B cell (primary cell): ENCODE data around the gene TAF10. TPM values are rescaled to one million over a fixed set of nuclear protein-coding genes. Genes with fewer than 3 reads are reported as not detected.

Experiments used
- ATAC-seq: fragments of 200-7000 bp; cut with Tn5 transposase; one replicate; pipeline ENCODE4 v1.10.0; 2021; ENCODE audit warnings: low read depth, mild to moderate bottlenecking, moderate number of reproducible peaks, moderate library complexity
- CTCF ChIA-PET: fragments of 350-600 bp; sonication (Branson Sonifier 250); formaldehyde crosslinking; loops from one replicate; lab custom pipeline; 2021; ENCODE audit warnings: antibody characterized with exemption, inconsistent platforms; lab: Charles Lee
- POLR2A ChIA-PET: fragments of 350-600 bp; sonication (Branson Sonifier 250); formaldehyde crosslinking; loops from one replicate; lab custom pipeline; 2021; ENCODE audit warnings: antibody characterized with exemption; lab: Charles Lee
- DNase-seq: peaks from one replicate; pipeline ENCODE4 v3.0.0; 2013
- H2AFZ ChIP-seq: 2 replicates; pipeline ENCODE4 v1.6.1; 2012; ENCODE audit warnings: mild to moderate bottlenecking, low read depth, low read length; ENCODE audit not compliant: insufficient read depth, poor library complexity, severe bottlenecking
- H3K27ac ChIP-seq, 2 donors: 1 replicate in 1 of 2; 2 replicates in 1 of 2; pipeline ENCODE4 v1.5.1; 2012 to 2013; ENCODE audit warnings: low read length in 2 of 2, mild to moderate bottlenecking in 2 of 2, moderate library complexity in 1 of 2
- H3K27me3 ChIP-seq, 4 experiments: fragments of 200-600 bp in 1 of 4; sonication (generic) in 1 of 4; replicated peaks in 1 of 4; 1 replicate in 2 of 4; 2 replicates in 2 of 4; pipeline versions ENCODE4 v1.6.1 to v1.7.0; 2013 to 2016; ENCODE audit warnings: low read length in 3 of 4, mild to moderate bottlenecking in 2 of 4, mixed read lengths in 1 of 4, moderate library complexity in 1 of 4; ENCODE audit not compliant: insufficient read depth in 4 of 4, control insufficient read depth in 3 of 4; ENCODE audit errors: control extremely low read depth in 1 of 4
- H3K36me3 ChIP-seq, 2 experiments: replicated peaks in 1 of 2; 1 replicate in 1 of 2; 2 replicates in 1 of 2; pipeline versions ENCODE4 v1.6.1 to v1.7.1; 2013; ENCODE audit warnings: low read length in 1 of 2; ENCODE audit not compliant: insufficient read depth in 2 of 2, control insufficient read depth in 1 of 2; ENCODE audit errors: control extremely low read depth in 1 of 2, extremely low read depth in 1 of 2
- H3K4me1 ChIP-seq, 2 donors: fragments of 200-600 bp in 1 of 2; sonication (generic) in 1 of 2; 1 replicate in 1 of 2; 2 replicates in 1 of 2; pipeline versions ENCODE4 v1.5.1 to v1.6.1; 2013 to 2017; ENCODE audit warnings: low read length in 2 of 2; ENCODE audit not compliant: control insufficient read depth in 2 of 2, insufficient read depth in 2 of 2
- H3K4me2 ChIP-seq: replicated peaks from 2 replicates; pipeline ENCODE3; 2012; ENCODE audit warnings: mild to moderate bottlenecking, low read depth, low read length; ENCODE audit not compliant: poor library complexity, severe bottlenecking
- H3K4me3 ChIP-seq, 5 experiments: fragments of 200-600 bp in 1 of 5; sonication (generic) in 1 of 5; 1 replicate in 3 of 5; 2 replicates in 2 of 5; pipeline versions ENCODE4 v1.5.1 to v1.7.0; 2011 to 2016; ENCODE audit warnings: low read length in 4 of 5, mild to moderate bottlenecking in 4 of 5, low read depth in 2 of 5, control low read depth in 1 of 5, moderate library complexity in 1 of 5; ENCODE audit not compliant: insufficient read depth in 1 of 5; ENCODE audit errors: control extremely low read depth in 1 of 5, extremely low read depth in 1 of 5
- H3K79me2 ChIP-seq: fragments of 200-600 bp; sonication (generic); one replicate; pipeline ENCODE4 v1.6.0; 2016; ENCODE audit warnings: low read length; ENCODE audit not compliant: control insufficient read depth, insufficient read depth
- H3K9ac ChIP-seq: fragments of 200-600 bp; sonication (generic); 2 replicates; pipeline ENCODE4 v1.6.1; 2017; ENCODE audit warnings: mild to moderate bottlenecking, low read length, moderate library complexity
- H3K9me3 ChIP-seq, 3 donors: one replicate each; pipeline versions ENCODE4 v1.6.1 to v1.7.1; 2013; ENCODE audit warnings: low read length in 2 of 3; ENCODE audit not compliant: control insufficient read depth in 2 of 3, insufficient read depth in 1 of 3; ENCODE audit errors: control extremely low read depth in 1 of 3
- H4K20me1 ChIP-seq: 2 replicates; pipeline ENCODE4 v1.6.0; 2012; ENCODE audit warnings: mild to moderate bottlenecking, low read length; ENCODE audit not compliant: insufficient read depth, control insufficient read depth, poor library complexity, severe bottlenecking
- H3K27ac Mint-ChIP-seq: one replicate; pipeline ENCODE4 v1.8.0; 2021; ENCODE audit warnings: mixed read lengths
- H3K27me3 Mint-ChIP-seq: one replicate; pipeline ENCODE4 v1.8.0; 2021; ENCODE audit warnings: mixed read lengths
- H3K4me1 Mint-ChIP-seq: one replicate; pipeline ENCODE4 v1.8.0; 2021; ENCODE audit warnings: mixed read lengths
- H3K4me3 Mint-ChIP-seq: one replicate; pipeline ENCODE4 v1.8.0; 2021; ENCODE audit warnings: mixed read lengths
- H3K9me3 Mint-ChIP-seq: one replicate; pipeline ENCODE4 v1.8.0; 2022; ENCODE audit warnings: mixed read lengths; ENCODE audit not compliant: insufficient read depth
- CTCF ChIP-seq: fragments of 200-600 bp; IDR thresholded peaks from one replicate; pipeline ENCODE4 v1.8.0; 2022; ENCODE audit warnings: antibody characterized with exemption, mild to moderate bottlenecking
- EZH2 ChIP-seq: IDR thresholded peaks from 2 replicates; pipeline ENCODE4 v1.6.1; 2012; ENCODE audit warnings: borderline replicate concordance, low read depth, mild to moderate bottlenecking, moderate library complexity, low read length; ENCODE audit not compliant: insufficient read depth, poor library complexity, severe bottlenecking
- WGBS: methylation state at CpG from one replicate; pipeline ENCODE4 v1.1.5; 2013; ENCODE audit warnings: missing lambda C conversion rate; ENCODE audit not compliant: insufficient coverage; 5-methylcytosine and 5-hydroxymethylcytosine counted together
- intact Hi-C: fragments of 100-400 bp; cut with micrococcal nuclease; formaldehyde crosslinking; loops from one replicate; pipeline ENCODE4 v1.10.0; 2022
- polyA plus RNA-seq: library from polyadenylated mRNA; depleted of rRNA; stranded (reverse); fragments of >200 nt; gene quantifications from 2 replicates; pipeline ENCODE4 v1.2.3, GENCODE V29; 2012
- total RNA-seq, 2 donors: library from RNA; stranded (reverse); fragments of 120-200 nt in 1 of 2; gene quantifications; 1 replicate in 1 of 2; 2 replicates in 1 of 2; pipeline versions ENCODE4 v1.2.3 to v1.2.4, GENCODE V29; 2013 to 2022

Gene TAF10
- total and polyA plus RNA-seq, 2 donors (not counting 1 experiment from before 2014, with no cell fraction given): 114 to 156 TPM

- 86% methylated on average over 1 of the region's 2 CpGs for whole genome bisulfite sequencing
These were observed 2.4 kb upstream of the TAF10 start for GRCh38 chr11:6614446-6614845.

GRCh38 chr11:6613496-6613895 lies 1.5 kb upstream of the TAF10 start:
- TF ChIP-seq CTCF: no peak
- no peak for TF ChIP-seq EZH2
- no peak overlapping the region for H3K4me2 ChIP-seq
- ATAC-seq (no peak), DNase-seq (no peak)
- Mint-ChIP-seq H3K9me3 (no peaks in the 10 kb centered on the region), H3K27me3 (no peaks in the 10 kb centered on the region), H3K4me1 (peaks cover 28% of the 10 kb centered on the region), H3K27ac (no peak overlapping the region), H3K4me3 (no peak overlapping the region)
- H3K4me3 ChIP-seq: no peak overlapping the region
- no peaks in the 10 kb centered on the region for H4K20me1 ChIP-seq
- ChIA-PET CTCF (interaction anchor here (1.5 to 3.2 kb wide), 5 partner anchors 8 to 70 kb away, joined by 4 to 23 read pairs (median 9); partner anchors contain the start of genes DCHS1 and MRPL17), POLR2A (interaction anchor here (1.1 to 2.1 kb wide), 4 partner anchors 9 to 70 kb away, joined by 3 to 19 read pairs (median 6); partner anchors contain the start of genes ILK and MRPL17)
- peaks cover 44% of the 10 kb centered on the region for H3K79me2 ChIP-seq
- H3K4me1 ChIP-seq: peaks cover 26 to 35% of the 10 kb centered on the region in 2 donors
- no peak overlapping the region for H3K9ac ChIP-seq
- 95% methylated on average over 3 of the region's 3 CpGs for WGBS
- no peaks in the 10 kb centered on the region for H3K9me3 ChIP-seq
- no peaks in the 10 kb centered on the region for H3K27me3 ChIP-seq
- H3K27ac ChIP-seq: peak overlapping the region; percentile 99 to 100
- intact Hi-C loops: no loop called here
- peaks cover 2 to 64% of the 10 kb centered on the region in 2 experiments for H3K36me3 ChIP-seq
- H2AFZ ChIP-seq: no peak overlapping the region

More at GRCh38 chr11:6614446-6614845, 2.4 kb upstream of the TAF10 start:
- Histone ChIP-seq H3K36me3 (peaks cover 0 to 55% of the 10 kb centered on the region in 2 experiments), H3K4me1 (peaks cover 26 to 40% of the 10 kb centered on the region in 2 donors), H3K4me2 (no peak overlapping the region), H3K9ac (no peak overlapping the region), H3K4me3 (no peak overlapping the region), H3K79me2 (peaks cover 43% of the 10 kb centered on the region), H3K27me3 (no peaks in the 10 kb centered on the region), H3K9me3 (no peaks in the 10 kb centered on the region), H4K20me1 (no peaks in the 10 kb centered on the region), H2AFZ (no peak overlapping the region), H3K27ac (no peak overlapping the region)
- no peak for TF ChIP-seq CTCF
- TF ChIP-seq EZH2: no peak
- ATAC-seq (no peak), DNase-seq (no peak)
- H3K4me1 Mint-ChIP-seq: peaks cover 28% of the 10 kb centered on the region
- H3K9me3 Mint-ChIP-seq: no peaks in the 10 kb centered on the region
- no peak overlapping the region for H3K27ac Mint-ChIP-seq
- ChIA-PET CTCF (no interaction called here), POLR2A (no interaction called here)
- intact Hi-C loops: no loop called here
- no peak overlapping the region for H3K4me3 Mint-ChIP-seq
- no peaks in the 10 kb centered on the region for H3K27me3 Mint-ChIP-seq
